H9 (cell line): Measurements from ENCODE around the gene FAM8A1. TPM values are rescaled to one million over a fixed set of nuclear protein-coding genes. Genes with fewer than 3 reads are reported as not detected.

ENCODE experiments used
- DNase-seq: peaks from one replicate; pipeline ENCODE4 v3.0.0-alpha.2; 2017
- H2AFZ ChIP-seq: one replicate; pipeline ENCODE4 v1.6.1; 2013; ENCODE audit warnings: mild to moderate bottlenecking, low read length, control low read depth, moderate library complexity
- H2AK5ac ChIP-seq: 2 replicates; pipeline ENCODE4 v1.6.1; 2013; ENCODE audit warnings: low read length, control low read depth, mixed read lengths; ENCODE audit not compliant: insufficient read length
- H2BK120ac ChIP-seq: one replicate; pipeline ENCODE4 v1.6.1; 2013; ENCODE audit warnings: low read depth, mild to moderate bottlenecking, low read length, control low read depth, inconsistent platforms; ENCODE audit not compliant: poor library complexity, severe bottlenecking
- H2BK12ac ChIP-seq: 2 replicates; pipeline ENCODE4 v1.6.1; 2013; ENCODE audit warnings: low read length, control low read depth, mixed read lengths, low read depth; ENCODE audit not compliant: insufficient read length
- H2BK15ac ChIP-seq: 2 replicates; pipeline ENCODE4 v1.6.1; 2013; ENCODE audit warnings: low read depth, low read length, control low read depth
- H2BK20ac ChIP-seq: one replicate; pipeline ENCODE4 v1.6.1; 2013; ENCODE audit warnings: low read depth, mild to moderate bottlenecking, low read length, control low read depth, inconsistent platforms; ENCODE audit not compliant: poor library complexity, severe bottlenecking
- H2BK5ac ChIP-seq: 2 replicates; pipeline ENCODE4 v1.6.1; 2013; ENCODE audit warnings: low read length, control low read depth, mixed read lengths; ENCODE audit not compliant: insufficient read length
- H3K14ac ChIP-seq: 2 replicates; pipeline ENCODE4 v1.6.1; 2013; ENCODE audit warnings: low read length, control low read depth; ENCODE audit not compliant: insufficient read depth
- H3K18ac ChIP-seq: 2 replicates; pipeline ENCODE4 v1.6.1; 2013; ENCODE audit warnings: low read depth, mild to moderate bottlenecking, mixed read lengths, low read length, control low read depth; ENCODE audit not compliant: insufficient read length
- H3K23ac ChIP-seq: 2 replicates; pipeline ENCODE4 v1.6.1; 2013; ENCODE audit warnings: low read length, control low read depth, mixed read lengths, low read depth; ENCODE audit not compliant: insufficient read length
- H3K23me2 ChIP-seq: 2 replicates; pipeline ENCODE4 v1.6.1; 2013; ENCODE audit warnings: low read depth, mild to moderate bottlenecking, mixed read lengths, low read length, control low read depth; ENCODE audit not compliant: insufficient read length, poor library complexity, severe bottlenecking
- H3K27ac ChIP-seq: 2 replicates; pipeline ENCODE4 v1.5.1; 2013; ENCODE audit warnings: low read length, control low read depth, mixed read lengths, low read depth; ENCODE audit not compliant: insufficient read length
- H3K27me3 ChIP-seq: 2 replicates; pipeline ENCODE4 v1.6.1; 2013; ENCODE audit warnings: low read length, control low read depth, inconsistent platforms; ENCODE audit not compliant: insufficient read depth
- H3K4ac ChIP-seq: 2 replicates; pipeline ENCODE4 v1.6.1; 2013; ENCODE audit warnings: low read depth, mild to moderate bottlenecking, control low read depth, inconsistent platforms, low read length, moderate library complexity
- H3K4me1 ChIP-seq: 2 replicates; pipeline ENCODE4 v1.6.1; 2013; ENCODE audit warnings: low read length, control low read depth, inconsistent platforms; ENCODE audit not compliant: insufficient read depth
- H3K4me2 ChIP-seq: 2 replicates; pipeline ENCODE4 v1.6.1; 2013; ENCODE audit warnings: low read length, control low read depth, mixed read lengths; ENCODE audit not compliant: insufficient read length, insufficient read depth
- H3K56ac ChIP-seq: 2 replicates; pipeline ENCODE4 v1.6.1; 2013; ENCODE audit warnings: low read depth, mild to moderate bottlenecking, mixed read lengths, low read length, control low read depth; ENCODE audit not compliant: insufficient read length
- H3K79me1 ChIP-seq: 2 replicates; pipeline ENCODE4 v1.6.1; 2013; ENCODE audit warnings: low read depth, mild to moderate bottlenecking, moderate library complexity, low read length, control low read depth, inconsistent platforms; ENCODE audit not compliant: insufficient read depth, poor library complexity, severe bottlenecking
- H3K79me2 ChIP-seq: 2 replicates; pipeline ENCODE4 v1.6.1; 2013; ENCODE audit warnings: low read length, control low read depth, inconsistent platforms; ENCODE audit not compliant: insufficient read depth
- H3K9ac ChIP-seq: 2 replicates; pipeline ENCODE4 v1.6.1; 2013; ENCODE audit warnings: low read length, control low read depth, mixed read lengths; ENCODE audit not compliant: insufficient read length; ENCODE audit errors: extremely low read depth
- H3K9me3 ChIP-seq: one replicate; pipeline ENCODE4 v1.6.1; 2013; ENCODE audit warnings: low read depth, low read length, inconsistent platforms; ENCODE audit not compliant: control insufficient read depth
- H3T11ph ChIP-seq: one replicate; pipeline ENCODE4 v1.6.1; 2013; ENCODE audit warnings: mild to moderate bottlenecking, low read length, control low read depth, inconsistent platforms
- H4K20me1 ChIP-seq: one replicate; pipeline ENCODE4 v1.6.1; 2013; ENCODE audit not compliant: control insufficient read depth, insufficient read length, insufficient read depth
- H4K5ac ChIP-seq: 2 replicates; pipeline ENCODE4 v1.6.1; 2013; ENCODE audit warnings: low read depth, mild to moderate bottlenecking, mixed read lengths, low read length, control low read depth; ENCODE audit not compliant: insufficient read length
- H4K8ac ChIP-seq: replicated peaks from 2 replicates; pipeline ENCODE4 v1.6.1; 2013; ENCODE audit warnings: low read length, control low read depth, mixed read lengths, low read depth; ENCODE audit not compliant: insufficient read length
- H4K91ac ChIP-seq: 2 replicates; pipeline ENCODE4 v1.6.1; 2013; ENCODE audit warnings: low read depth, mild to moderate bottlenecking, moderate library complexity, mixed read lengths, low read length, control low read depth; ENCODE audit not compliant: insufficient read length
- H3K27ac Mint-ChIP-seq, 3 experiments: 2 replicates in 2 of 3; 3 replicates in 1 of 3; pipeline ENCODE4 v1.8.0; 2020 to 2021; ENCODE audit warnings: mixed read lengths in 3 of 3, mild to moderate bottlenecking in 1 of 3, moderate library complexity in 1 of 3
- H3K27me3 Mint-ChIP-seq: 2 replicates; pipeline ENCODE4 v1.8.0; 2021; ENCODE audit warnings: low read depth, mild to moderate bottlenecking, moderate library complexity, mixed read lengths
- H3K36me3 Mint-ChIP-seq, 3 experiments: 2 replicates in 2 of 3; 3 replicates in 1 of 3; pipeline ENCODE4 v1.8.0; 2020 to 2021; ENCODE audit warnings: low read depth in 3 of 3, mixed read lengths in 3 of 3; ENCODE audit not compliant: insufficient read depth in 1 of 3
- H3K4me1 Mint-ChIP-seq, 2 experiments: 2 replicates each; pipeline ENCODE4 v1.8.0; 2020; ENCODE audit warnings: mixed read lengths in 2 of 2
- H3K4me3 Mint-ChIP-seq, 2 experiments: 2 replicates in 1 of 2; 3 replicates in 1 of 2; pipeline ENCODE4 v1.8.0; 2020 to 2021; ENCODE audit warnings: mild to moderate bottlenecking in 2 of 2, mixed read lengths in 2 of 2, moderate library complexity in 1 of 2
- H3K9me3 Mint-ChIP-seq, 2 experiments: 2 replicates in 1 of 2; 3 replicates in 1 of 2; pipeline ENCODE4 v1.8.0; 2020; ENCODE audit warnings: mild to moderate bottlenecking in 2 of 2, mixed read lengths in 2 of 2, moderate library complexity in 1 of 2
- WGBS: extraction: QIAGEN DNeasy Blood & Tissue Kit; methylation state at CpG from one replicate; pipeline ENCODE4 v1.1.7; 2013; ENCODE audit warnings: missing lambda C conversion rate, low lambda C conversion rate, mixed read lengths; ENCODE audit not compliant: insufficient read length; ENCODE audit errors: extremely low coverage; 5-methylcytosine and 5-hydroxymethylcytosine counted together
- total RNA-seq: library from RNA; stranded (reverse); gene quantifications from 2 replicates; pipeline ENCODE4 v1.2.1, GENCODE V29; 2021
- TF ChIP-seq, protein P1 (sequence below): fragments of 200-600 bp; sonication (generic); conservative IDR thresholded peaks from 3 replicates; pipeline ENCODE4 v1.8.0; 2021; ENCODE audit warnings: antibody characterized with exemption, mild to moderate bottlenecking

Gene FAM8A1
- total RNA-seq, 1 experiment from 2014 or later = 11.0 TPM

DNA sequence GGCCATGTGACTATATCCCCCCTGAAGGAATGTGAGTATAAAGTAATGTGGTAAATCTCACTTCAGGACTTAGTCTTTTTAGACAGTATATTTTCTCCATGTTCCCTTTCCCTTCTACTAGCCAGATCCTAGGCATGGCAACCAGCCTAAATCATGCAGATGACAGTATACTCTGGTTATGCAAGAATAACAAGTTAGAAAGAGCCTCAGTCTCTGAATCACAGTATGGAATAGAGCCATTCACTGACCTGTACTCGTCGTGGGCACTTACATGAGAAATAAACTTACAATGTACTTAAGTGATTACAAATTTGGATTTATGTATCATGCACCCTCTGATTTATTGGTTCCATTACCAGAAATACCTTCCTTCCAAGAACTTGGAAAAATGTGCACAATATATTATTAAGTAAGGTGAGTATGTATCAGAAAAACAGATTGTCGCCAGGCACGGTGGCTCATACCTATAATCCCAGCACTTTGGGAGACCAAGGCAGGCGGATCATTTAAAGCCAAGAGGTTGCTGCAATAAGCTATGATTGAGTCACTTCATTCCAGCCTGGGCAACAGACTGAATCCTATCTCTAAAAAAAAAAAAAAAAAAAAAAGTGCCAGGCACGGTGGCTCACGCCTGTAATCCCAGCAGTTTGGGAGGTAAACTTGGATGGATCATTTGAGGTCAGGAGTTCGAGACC is 25.1 kb upstream of the FAM8A1 start:
- no peak overlapping the region for H4K91ac ChIP-seq
- TF ChIP-seq, protein P1, sequence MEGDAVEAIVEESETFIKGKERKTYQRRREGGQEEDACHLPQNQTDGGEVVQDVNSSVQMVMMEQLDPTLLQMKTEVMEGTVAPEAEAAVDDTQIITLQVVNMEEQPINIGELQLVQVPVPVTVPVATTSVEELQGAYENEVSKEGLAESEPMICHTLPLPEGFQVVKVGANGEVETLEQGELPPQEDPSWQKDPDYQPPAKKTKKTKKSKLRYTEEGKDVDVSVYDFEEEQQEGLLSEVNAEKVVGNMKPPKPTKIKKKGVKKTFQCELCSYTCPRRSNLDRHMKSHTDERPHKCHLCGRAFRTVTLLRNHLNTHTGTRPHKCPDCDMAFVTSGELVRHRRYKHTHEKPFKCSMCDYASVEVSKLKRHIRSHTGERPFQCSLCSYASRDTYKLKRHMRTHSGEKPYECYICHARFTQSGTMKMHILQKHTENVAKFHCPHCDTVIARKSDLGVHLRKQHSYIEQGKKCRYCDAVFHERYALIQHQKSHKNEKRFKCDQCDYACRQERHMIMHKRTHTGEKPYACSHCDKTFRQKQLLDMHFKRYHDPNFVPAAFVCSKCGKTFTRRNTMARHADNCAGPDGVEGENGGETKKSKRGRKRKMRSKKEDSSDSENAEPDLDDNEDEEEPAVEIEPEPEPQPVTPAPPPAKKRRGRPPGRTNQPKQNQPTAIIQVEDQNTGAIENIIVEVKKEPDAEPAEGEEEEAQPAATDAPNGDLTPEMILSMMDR = no peak
- H4K5ac ChIP-seq = no peak overlapping the region
- no peak overlapping the region for H3K4me2 ChIP-seq
- no peak overlapping the region for H2AFZ ChIP-seq
- H3K9me3 ChIP-seq = no peaks in the 10 kb centered on the region
- no peaks in the 10 kb centered on the region for H3K4me1 ChIP-seq
- Mint-ChIP-seq H3K4me1 (no peaks in the 10 kb centered on the region), H3K4me3 (no peak overlapping the region), H3K27ac (no peak overlapping the region), H3K27me3 (peaks cover 2% of the 10 kb centered on the region), H3K9me3 (peaks cover 30 to 37% of the 10 kb centered on the region in 2 experiments), H3K36me3 (peaks cover 10 to 12% (median 12%) of the 10 kb centered on the region in 3 experiments)
- no peak for DNase-seq
- H2AK5ac ChIP-seq = no peak overlapping the region
- H4K20me1 ChIP-seq = no peaks in the 10 kb centered on the region
- no peak overlapping the region for H2BK20ac ChIP-seq
- H3K14ac ChIP-seq = no peak overlapping the region
- H3K18ac ChIP-seq = no peak overlapping the region
- no peaks in the 10 kb centered on the region for H3K79me2 ChIP-seq
- H4K8ac ChIP-seq = no peak overlapping the region
- H3K9ac ChIP-seq = no peak overlapping the region
- H3K27ac ChIP-seq = no peak overlapping the region
- no peak overlapping the region for H2BK15ac ChIP-seq
- no peak overlapping the region for H2BK5ac ChIP-seq
- H3K4ac ChIP-seq = no peak overlapping the region
- WGBS = no CpG with 5 or more reads among the region's 8 CpGs
- no peak overlapping the region for H3T11ph ChIP-seq
- no peaks in the 10 kb centered on the region for H3K79me1 ChIP-seq
- H3K27me3 ChIP-seq = no peaks in the 10 kb centered on the region
- no peaks in the 10 kb centered on the region for H3K23me2 ChIP-seq
- H3K23ac ChIP-seq = no peak overlapping the region
- no peak overlapping the region for H3K56ac ChIP-seq
- no peak overlapping the region for H2BK120ac ChIP-seq
- no peak overlapping the region for H2BK12ac ChIP-seq
